H1 (cell line): Measurements from ENCODE around the gene PSME4. TPM values are rescaled to one million over a fixed set of nuclear protein-coding genes. Genes with fewer than 3 reads are reported as not detected.

Experiments
- CTCF ChIA-PET: fragments of 300-600 bp; sonication (Branson Sonifier 250); formaldehyde crosslinking; loops from one replicate; lab custom pipeline; 2021; ENCODE audit not compliant: partially characterized antibody; lab: Charles Lee
- POLR2A ChIA-PET: fragments of 300-600 bp; sonication (Branson Sonifier 250); formaldehyde crosslinking; loops from one replicate; lab custom pipeline; 2021; ENCODE audit warnings: inconsistent platforms; ENCODE audit not compliant: partially characterized antibody; lab: Charles Lee
- DNase-seq, 2 experiments: peaks; one replicate each; pipeline versions ENCODE4 v3.0.0 to v3.0.0-alpha.2; 2010 to 2022; ENCODE audit warnings: low spot score in 2 of 2, low read depth in 1 of 2, mixed read lengths in 1 of 2
- FAIRE-seq: peaks from 2 replicates; lab custom pipeline; 2011; peaks lifted over from hg19 to GRCh38; lab: Jason Lieb, UNC
- H2AFZ ChIP-seq: 2 replicates; pipeline ENCODE4 v1.8.1; 2012; ENCODE audit warnings: low read length, inconsistent platforms
- H2AK5ac ChIP-seq: 2 replicates; pipeline ENCODE4 v1.6.1; 2013; ENCODE audit warnings: low read depth, low read length
- H2BK120ac ChIP-seq: replicated peaks from 2 replicates; pipeline ENCODE3; 2013; ENCODE audit warnings: low read depth, low read length, inconsistent platforms
- H2BK12ac ChIP-seq: 2 replicates; pipeline ENCODE4 v1.6.1; 2013; ENCODE audit warnings: low read depth, low read length
- H2BK15ac ChIP-seq: 2 replicates; pipeline ENCODE4 v1.6.1; 2013; ENCODE audit warnings: low read length
- H2BK20ac ChIP-seq: 2 replicates; pipeline ENCODE4 v1.6.1; 2013; ENCODE audit warnings: low read length
- H2BK5ac ChIP-seq: 2 replicates; pipeline ENCODE4 v1.6.1; 2013; ENCODE audit warnings: low read depth, low read length
- H3K14ac ChIP-seq: 2 replicates; pipeline ENCODE4 v1.6.1; 2013; ENCODE audit warnings: inconsistent platforms; ENCODE audit not compliant: insufficient read length
- H3K18ac ChIP-seq: 2 replicates; pipeline ENCODE4 v1.6.1; 2013; ENCODE audit warnings: low read length; ENCODE audit errors: extremely low read depth
- H3K23ac ChIP-seq: 2 replicates; pipeline ENCODE4 v1.6.1; 2013; ENCODE audit warnings: inconsistent platforms; ENCODE audit not compliant: insufficient read length
- H3K23me2 ChIP-seq: 2 replicates; pipeline ENCODE4 v1.6.1; 2013; ENCODE audit warnings: low read depth, low read length
- H3K27ac ChIP-seq: 2 replicates; pipeline ENCODE4 v1.6.1; 2011; ENCODE audit warnings: low read depth, low read length, inconsistent platforms
- H3K27me3 ChIP-seq, 4 experiments: replicated peaks in 1 of 4; 1 replicate in 1 of 4; 2 replicates in 3 of 4; pipeline versions ENCODE4 v1.6.1 to v1.8.1; 2011 to 2013; ENCODE audit warnings: low read length in 3 of 4, mild to moderate bottlenecking in 3 of 4, inconsistent platforms in 2 of 4, mixed read lengths in 2 of 4, moderate library complexity in 1 of 4; ENCODE audit not compliant: control insufficient read depth in 3 of 4, insufficient read depth in 3 of 4; ENCODE audit errors: extremely low read depth in 1 of 4
- H3K36me3 ChIP-seq, 4 experiments: 2 replicates each; pipeline versions ENCODE4 v1.6.1 to v1.8.1; 2011 to 2013; ENCODE audit warnings: mild to moderate bottlenecking in 4 of 4, low read length in 3 of 4, moderate library complexity in 2 of 4, control low read depth in 1 of 4, inconsistent platforms in 1 of 4; ENCODE audit not compliant: insufficient read depth in 4 of 4, control insufficient read depth in 2 of 4
- H3K4ac ChIP-seq: replicated peaks from 2 replicates; pipeline ENCODE3; 2013; ENCODE audit warnings: low read length, low read depth, mixed read lengths, inconsistent platforms; ENCODE audit not compliant: insufficient read length
- H3K4me1 ChIP-seq, 4 experiments: replicated peaks in 1 of 4; 1 replicate in 1 of 4; 2 replicates in 3 of 4; pipeline versions ENCODE4 v1.6.1 to v1.8.1; 2011 to 2013; ENCODE audit warnings: low read length in 3 of 4, inconsistent platforms in 2 of 4, mixed read lengths in 1 of 4; ENCODE audit not compliant: insufficient read depth in 4 of 4, control insufficient read depth in 3 of 4
- H3K4me2 ChIP-seq, 2 experiments: 2 replicates each; pipeline versions ENCODE4 v1.6.1 to v1.8.1; 2011 to 2013; ENCODE audit warnings: low read depth in 2 of 2, low read length in 2 of 2, control low read depth in 1 of 2, inconsistent platforms in 1 of 2, mild to moderate bottlenecking in 1 of 2; ENCODE audit not compliant: insufficient read depth in 1 of 2
- H3K4me3 ChIP-seq, 4 experiments: fragments of 200-600, 300-600 bp in 1 of 4; sonication (generic), shearing (Covaris generic), sonication (Bioruptor Twin) in 1 of 4; 2 replicates each; pipeline versions ENCODE4 v1.5.1 to v1.8.1; 2011 to 2016; ENCODE audit warnings: low read length in 4 of 4, low read depth in 3 of 4, control low read depth in 2 of 4, inconsistent platforms in 2 of 4, mild to moderate bottlenecking in 2 of 4, mixed read lengths in 1 of 4, moderate library complexity in 1 of 4; ENCODE audit not compliant: insufficient read depth in 2 of 4; ENCODE audit errors: extremely low read depth in 1 of 4
- H3K56ac ChIP-seq: replicated peaks from 2 replicates; pipeline ENCODE3; 2013; ENCODE audit warnings: low read depth, mild to moderate bottlenecking, mixed read lengths, low read length, inconsistent platforms; ENCODE audit not compliant: insufficient read length
- H3K79me1 ChIP-seq: 2 replicates; pipeline ENCODE4 v1.6.1; 2013; ENCODE audit warnings: low read depth, low read length, control low read depth
- H3K79me2 ChIP-seq, 2 experiments: 2 replicates each; pipeline versions ENCODE4 v1.6.1 to v1.8.1; 2012 to 2013; ENCODE audit warnings: low read length in 2 of 2, mild to moderate bottlenecking in 2 of 2, inconsistent platforms in 1 of 2; ENCODE audit not compliant: insufficient read depth in 2 of 2, control insufficient read depth in 1 of 2
- H3K9ac ChIP-seq, 4 experiments: replicated peaks in 1 of 4; 1 replicate in 1 of 4; 2 replicates in 3 of 4; pipeline versions ENCODE4 v1.6.1 to v1.8.1; 2011 to 2013; ENCODE audit warnings: low read depth in 3 of 4, low read length in 3 of 4, control low read depth in 2 of 4, mild to moderate bottlenecking in 2 of 4, moderate library complexity in 2 of 4, inconsistent platforms in 1 of 4; ENCODE audit errors: extremely low read depth in 1 of 4
- H3K9me3 ChIP-seq, 2 experiments: 2 replicates each; pipeline versions ENCODE4 v1.6.1 to v1.8.1; 2012 to 2013; ENCODE audit warnings: mild to moderate bottlenecking in 2 of 2, moderate library complexity in 2 of 2, control low read depth in 1 of 2, inconsistent platforms in 1 of 2, low read depth in 1 of 2, low read length in 1 of 2, mixed read lengths in 1 of 2; ENCODE audit not compliant: insufficient read depth in 2 of 2
- H4K20me1 ChIP-seq, 2 experiments: replicated peaks in 1 of 2; 2 replicates each; pipeline versions ENCODE3 to v1.8.1; 2011 to 2013; ENCODE audit warnings: inconsistent platforms in 2 of 2, low read length in 2 of 2, mild to moderate bottlenecking in 1 of 2; ENCODE audit not compliant: insufficient read depth in 2 of 2, control insufficient read depth in 1 of 2
- H4K5ac ChIP-seq: 2 replicates; pipeline ENCODE4 v1.6.1; 2013; ENCODE audit warnings: low read length, low read depth, mixed read lengths, inconsistent platforms; ENCODE audit not compliant: insufficient read length
- H4K8ac ChIP-seq: 2 replicates; pipeline ENCODE4 v1.8.0; 2013; ENCODE audit warnings: mild to moderate bottlenecking, moderate library complexity, low read length, inconsistent platforms; ENCODE audit not compliant: insufficient read depth; ENCODE audit errors: extremely low read depth
- H4K91ac ChIP-seq: replicated peaks from 2 replicates; pipeline ENCODE3; 2013; ENCODE audit warnings: low read length, mixed read lengths, inconsistent platforms; ENCODE audit not compliant: insufficient read length
- ASH2L ChIP-seq: fragments of 200-600, 300-600 bp; sonication (generic); IDR thresholded peaks from one replicate; pipeline ENCODE4 v1.7.1; 2017; ENCODE audit warnings: low read length
- CREB1 ChIP-seq: IDR thresholded peaks from 2 replicates; pipeline ENCODE4 v1.6.1; 2012; ENCODE audit warnings: inconsistent platforms
- EP300 ChIP-seq, 2 experiments: IDR thresholded peaks; 1 replicate in 1 of 2; 2 replicates in 1 of 2; pipeline ENCODE4 v1.6.1; 2011 to 2012; ENCODE audit warnings: low read depth in 2 of 2, low read length in 2 of 2, mild to moderate bottlenecking in 2 of 2, borderline replicate concordance in 1 of 2, inconsistent platforms in 1 of 2, moderate library complexity in 1 of 2
- POLR2AphosphoS5 ChIP-seq: IDR thresholded peaks from 2 replicates; pipeline ENCODE4 v1.6.1; 2011; ENCODE audit warnings: low read depth, low read length
- RAD21 ChIP-seq, 2 experiments: IDR thresholded peaks in 1 of 2; conservative IDR thresholded peaks in 1 of 2; 2 replicates each; pipeline ENCODE4 v1.6.1; 2011; ENCODE audit warnings: low read depth in 2 of 2, low read length in 2 of 2, improper control_type of control experiment in 1 of 2, inconsistent platforms in 1 of 2, mild to moderate bottlenecking in 1 of 2, moderate library complexity in 1 of 2
- RXRA ChIP-seq: IDR thresholded peaks from 2 replicates; pipeline ENCODE4 v1.6.1; 2011; ENCODE audit warnings: low read depth, mild to moderate bottlenecking, low read length, moderate library complexity; ENCODE audit not compliant: insufficient read depth
- SUZ12 ChIP-seq: fragments of 200-600 bp; sonication (generic); IDR thresholded peaks from 2 replicates; pipeline ENCODE4 v1.6.1; 2012; ENCODE audit warnings: mild to moderate bottlenecking, inconsistent platforms, low read length, moderate library complexity, mixed read lengths
- YY1 ChIP-seq: IDR thresholded peaks from 2 replicates; pipeline ENCODE4 v1.6.1; 2011; ENCODE audit warnings: low read depth, mild to moderate bottlenecking, low read length
- WGBS, 2 experiments: shearing (Covaris generic) in 1 of 2; methylation state at CpG; one replicate each; pipeline versions ENCODE4 v1.1.6 to v1.1.7; 2013 to 2015; ENCODE audit warnings: low lambda C conversion rate in 2 of 2, mixed read lengths in 2 of 2, inconsistent platforms in 1 of 2, low coverage in 1 of 2, missing lambda C conversion rate in 1 of 2; ENCODE audit not compliant: insufficient replicate concordance in 2 of 2, insufficient coverage in 1 of 2, insufficient read length in 1 of 2; ENCODE audit errors: extremely low coverage in 1 of 2, missing lambda C conversion rate in 1 of 2; 5-methylcytosine and 5-hydroxymethylcytosine counted together
- polyA plus RNA-seq, 7 experiments: library from polyadenylated mRNA; depleted of rRNA in 3 of 7; stranded (reverse) in 5 of 7; unstranded in 2 of 7; fragments of >200 nt in 5 of 7; fragments of 200-250 nt in 2 of 7; gene quantifications; 1 replicate in 5 of 7; 2 replicates in 1 of 7; 4 replicates in 1 of 7; pipeline versions ENCODE4 v1.2.1 to v1.2.3, GENCODE V29; 2011 to 2013; ENCODE audit warnings: missing spikeins in 2 of 7, mixed read lengths in 2 of 7
- total RNA-seq: library from RNA; stranded (reverse); fragmentation: NEBNext Ultra II Directional; extraction: Animal tissue kit (Norgen Biotek cat#: 25700); gene quantifications from 2 replicates; pipeline ENCODE4 v1.2.1, GENCODE V29; 2021
- TF ChIP-seq, protein P1 (sequence below), 3 experiments: IDR thresholded peaks; 1 replicate in 2 of 3; 2 replicates in 1 of 3; pipeline versions ENCODE4 v1.5.1 to v1.6.1; 2011; ENCODE audit warnings: low read length in 3 of 3, mild to moderate bottlenecking in 3 of 3, inconsistent platforms in 2 of 3, low read depth in 1 of 3, moderate library complexity in 1 of 3; ENCODE audit not compliant: insufficient read depth in 1 of 3; ENCODE audit errors: control extremely low read depth in 1 of 3

PSME4 gene
- total and polyA plus RNA-seq, 2 of the 8 experiments (the other 6 are each of a cell fraction or from before 2014, with no cell fraction given), result 42.2 to 116 TPM

DNA sequence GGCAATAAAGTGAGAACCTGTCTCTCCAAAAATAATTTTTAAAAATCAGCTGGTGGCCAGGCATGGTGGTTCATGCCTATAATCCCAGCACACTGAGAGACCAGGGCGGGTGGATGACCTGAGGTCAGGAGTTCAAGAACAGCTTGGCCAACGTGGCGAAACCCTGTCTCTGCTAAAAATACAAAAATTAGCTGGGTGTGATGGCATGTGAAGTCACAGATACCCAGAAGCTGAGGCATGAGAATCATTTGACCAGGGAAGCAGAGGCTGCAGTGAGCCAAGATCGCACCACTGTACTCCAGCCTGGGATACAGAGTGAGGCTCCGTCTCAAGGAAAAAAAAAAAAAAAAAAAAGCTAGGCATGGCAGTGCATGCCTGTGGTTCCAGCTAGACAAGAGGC lies 103.6 kb downstream of the PSME4 start:
- Histone ChIP-seq H2BK5ac (no peak overlapping the region), H4K5ac (no peak overlapping the region), H2AFZ (no peak overlapping the region), H2BK15ac (no peak overlapping the region), H3K4me3 (no peak overlapping the region), H4K91ac (no peak overlapping the region), H3K23ac (no peak overlapping the region), H3K4me2 (no peak overlapping the region), H3K4me1 (no peaks in the 10 kb centered on the region), H4K20me1 (peaks cover 0 to 2% of the 10 kb centered on the region in 2 experiments), H3K4ac (no peak overlapping the region), H4K8ac (no peak overlapping the region; the same call in 1 of the 2 replicates), H3K79me2 (no peaks in the 10 kb centered on the region), H3K79me1 (no peaks in the 10 kb centered on the region), H3K23me2 (no peaks in the 10 kb centered on the region), H3K56ac (no peak overlapping the region), H2BK120ac (no peak overlapping the region), H3K18ac (no peak overlapping the region), H2AK5ac (no peak overlapping the region), H3K36me3 (peaks cover 3 to 52% (median 21%) of the 10 kb centered on the region in 4 experiments; a peak in 6 of 8 replicates), H3K27ac (no peak overlapping the region), H3K27me3 (no peaks in the 10 kb centered on the region), H3K9me3 (no peaks in the 10 kb centered on the region), H3K14ac (no peak overlapping the region), H2BK20ac (no peak overlapping the region), H3K9ac (no peak overlapping the region), H2BK12ac (no peak overlapping the region)
- DNase-seq (no peak), FAIRE-seq (no peak)
- WGBS, 2 experiments, result 83% methylated on average over 4 of the region's 5 CpGs; no CpG with 5 or more reads in 1 of the 2 experiments
- TF ChIP-seq, protein P1, sequence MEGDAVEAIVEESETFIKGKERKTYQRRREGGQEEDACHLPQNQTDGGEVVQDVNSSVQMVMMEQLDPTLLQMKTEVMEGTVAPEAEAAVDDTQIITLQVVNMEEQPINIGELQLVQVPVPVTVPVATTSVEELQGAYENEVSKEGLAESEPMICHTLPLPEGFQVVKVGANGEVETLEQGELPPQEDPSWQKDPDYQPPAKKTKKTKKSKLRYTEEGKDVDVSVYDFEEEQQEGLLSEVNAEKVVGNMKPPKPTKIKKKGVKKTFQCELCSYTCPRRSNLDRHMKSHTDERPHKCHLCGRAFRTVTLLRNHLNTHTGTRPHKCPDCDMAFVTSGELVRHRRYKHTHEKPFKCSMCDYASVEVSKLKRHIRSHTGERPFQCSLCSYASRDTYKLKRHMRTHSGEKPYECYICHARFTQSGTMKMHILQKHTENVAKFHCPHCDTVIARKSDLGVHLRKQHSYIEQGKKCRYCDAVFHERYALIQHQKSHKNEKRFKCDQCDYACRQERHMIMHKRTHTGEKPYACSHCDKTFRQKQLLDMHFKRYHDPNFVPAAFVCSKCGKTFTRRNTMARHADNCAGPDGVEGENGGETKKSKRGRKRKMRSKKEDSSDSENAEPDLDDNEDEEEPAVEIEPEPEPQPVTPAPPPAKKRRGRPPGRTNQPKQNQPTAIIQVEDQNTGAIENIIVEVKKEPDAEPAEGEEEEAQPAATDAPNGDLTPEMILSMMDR (IDR thresholded peaks at IDR 0.05; ENCODE audit: control extremely low read depth in 1 of 3, insufficient read depth in 1 of 3, low read depth in 1 of 3, low read length in 3 of 3), result no peak
- no peak for TF ChIP-seq POLR2AphosphoS5
- no peak for TF ChIP-seq EP300 (IDR thresholded peaks at IDR 0.05; ENCODE audit: borderline replicate concordance in 1 of 2, low read depth in 2 of 2, low read length in 2 of 2)
- no peak for TF ChIP-seq ASH2L
- TF ChIP-seq YY1, result no peak
- TF ChIP-seq CREB1, result no peak
- TF ChIP-seq SUZ12, result no peak
- TF ChIP-seq RXRA, result no peak
- TF ChIP-seq RAD21 (IDR thresholded peaks at IDR 0.05 in 1 of 2, conservative IDR thresholded peaks at IDR 0.05 in 1 of 2; ENCODE audit: low read depth in 2 of 2, low read length in 2 of 2), result no peak
- CTCF ChIA-PET, result no interaction called here
- POLR2A ChIA-PET, result interaction anchor here (1.2 to 1.5 kb wide), 2 partner anchors 12 kb away, joined by 3 to 4 read pairs; no protein-coding TSS in a partner anchor
